DMS53 treated with DMSO at 0.1 percent for 48 hours (cell line): ENCODE measurements around the gene COMMD1.
"Not testable (repeated sequence)": the region's sequence is repeated elsewhere in the genome, so short reads cannot be mapped to it uniquely, and the experiment has no call there.

ENCODE experiments used
- DNase-seq: peaks from one replicate; lab custom pipeline; 2025; ENCODE audit not compliant: unreplicated experiment; lab: John Stamatoyannopoulos, UW

Gene COMMD1

DNA sequence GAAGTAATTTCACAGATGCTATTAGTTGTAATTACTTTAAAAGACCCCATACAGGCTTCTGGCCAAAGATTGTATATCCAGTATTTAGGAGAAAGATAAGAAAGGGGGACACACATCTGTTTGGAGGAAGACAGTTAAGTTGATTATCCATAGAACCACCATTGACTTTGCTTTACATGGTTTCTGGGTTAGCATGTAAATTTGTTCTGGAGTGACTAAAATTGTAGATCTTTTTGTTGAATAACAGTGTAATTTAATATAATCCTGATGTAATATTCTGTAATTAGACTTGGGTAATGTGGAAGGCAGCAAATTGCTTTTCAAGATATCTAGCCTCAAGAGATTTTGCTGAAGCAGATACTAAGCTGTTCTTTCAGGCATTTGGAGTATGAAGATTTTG, 17.2 kb downstream of the COMMD1 start:
- DNase-seq: no peak

DNA sequence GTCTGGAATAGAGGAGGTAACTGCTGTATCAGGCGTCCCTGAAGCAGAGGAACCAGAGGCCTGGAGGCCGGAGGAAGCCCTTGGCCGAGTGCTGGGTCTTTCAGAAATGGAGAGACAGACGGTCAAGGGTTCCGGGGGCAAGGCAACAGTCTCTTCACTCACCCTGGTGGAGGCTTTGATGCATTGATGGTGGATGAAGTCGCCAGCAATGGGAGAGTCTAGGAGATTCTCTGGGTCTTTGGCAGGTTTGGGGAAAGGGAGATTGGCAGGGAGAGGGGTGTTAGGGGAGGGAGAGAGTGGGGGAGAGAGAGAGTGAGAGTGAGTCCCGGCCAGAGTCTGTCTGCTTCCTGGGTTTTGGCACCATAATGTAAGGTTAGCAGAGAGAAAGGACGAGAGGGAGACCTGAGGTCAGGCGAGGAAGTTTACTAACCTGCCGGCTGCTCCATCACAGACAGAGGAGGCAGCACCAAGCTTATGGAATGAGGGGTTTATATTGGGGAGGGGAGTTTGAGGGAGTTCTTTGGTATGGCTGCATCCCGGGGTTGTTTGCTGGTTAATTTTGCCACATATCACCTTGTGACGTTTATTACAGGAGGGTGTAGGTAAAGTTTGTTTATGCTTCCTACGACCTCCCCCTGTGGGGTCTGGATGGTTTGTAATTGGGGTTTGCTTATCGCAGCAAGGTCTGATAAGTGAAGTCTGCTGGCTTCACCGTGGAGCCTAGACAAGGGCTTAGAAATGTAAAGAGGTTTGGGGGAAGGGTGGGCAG, 19.6 kb downstream of the COMMD1 start:
- no peak for DNase-seq

DNA sequence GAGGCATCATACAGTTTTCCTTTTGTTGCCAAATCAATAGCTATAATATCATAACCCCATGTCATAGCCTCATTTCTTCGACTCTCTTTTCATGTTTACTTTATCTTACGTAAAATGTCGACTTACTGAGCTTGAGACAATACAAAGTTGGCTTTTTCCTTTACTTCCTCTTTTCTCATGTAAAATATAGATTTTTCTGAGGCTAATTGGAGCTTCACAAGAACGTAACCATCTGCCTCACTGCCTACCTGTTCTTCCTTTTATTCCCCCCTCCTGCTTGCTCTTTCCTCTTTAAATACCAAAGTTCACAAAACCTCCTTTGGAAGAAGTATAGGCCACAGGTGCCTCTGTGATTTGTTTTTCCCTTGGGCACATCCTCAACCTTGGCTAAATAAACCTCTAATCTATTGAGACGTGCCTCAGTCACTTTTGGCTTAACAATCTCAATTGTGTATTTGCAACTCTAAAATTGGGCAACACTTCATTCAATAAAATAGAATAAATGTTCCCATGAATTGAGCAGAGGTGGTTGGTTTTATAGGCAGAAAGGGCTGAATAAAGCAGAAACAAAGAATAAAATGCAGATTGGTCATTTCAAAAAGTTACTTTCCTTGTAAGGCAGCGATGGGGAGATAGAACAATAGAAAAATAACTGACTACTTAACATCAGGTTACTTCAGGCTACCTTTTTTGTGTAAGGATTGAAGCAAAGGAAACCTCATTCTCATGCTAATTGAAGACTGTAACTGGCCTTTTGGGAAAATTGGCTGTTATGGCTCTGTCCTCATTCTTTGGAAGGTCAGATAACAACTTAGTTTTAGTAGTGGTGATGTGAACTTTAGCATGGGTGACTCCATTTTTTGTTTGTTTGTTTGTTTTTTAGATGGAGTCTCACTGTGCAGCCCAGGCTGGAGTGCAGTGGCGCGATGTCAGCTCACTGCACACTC, 21.3 kb downstream of the COMMD1 start:
- DNase-seq: no peak

DNA sequence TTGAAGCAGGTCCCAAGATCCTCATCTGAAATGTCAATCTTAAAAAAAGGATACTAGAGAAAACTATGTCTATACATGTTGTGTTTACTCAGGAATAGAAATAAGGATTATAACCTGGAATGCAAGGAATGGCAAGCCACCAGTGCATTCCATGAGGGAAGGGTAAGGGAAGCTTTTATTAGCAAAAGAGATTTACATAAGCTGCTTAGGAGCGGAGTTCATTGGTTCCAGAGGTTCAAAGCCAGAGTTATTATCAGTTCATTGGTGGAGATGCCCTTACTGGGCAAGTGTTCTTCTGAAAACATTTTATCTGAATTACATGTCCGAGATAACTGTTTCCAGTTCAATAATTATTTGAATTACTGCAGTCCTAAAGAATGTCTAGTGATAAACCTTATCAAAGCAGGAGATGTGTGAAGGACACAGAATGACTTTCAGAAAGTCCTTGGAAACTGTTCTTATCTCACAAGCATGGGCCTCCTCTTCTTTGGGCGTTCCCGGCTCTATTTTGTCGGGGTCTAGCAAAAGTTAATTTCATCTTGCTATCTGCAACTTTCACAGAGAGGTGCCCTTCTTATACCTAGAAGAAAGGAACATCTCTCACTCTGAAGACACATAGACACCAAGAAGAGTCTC, 23.5 kb downstream of the COMMD1 start:
- DNase-seq: no peak

DNA sequence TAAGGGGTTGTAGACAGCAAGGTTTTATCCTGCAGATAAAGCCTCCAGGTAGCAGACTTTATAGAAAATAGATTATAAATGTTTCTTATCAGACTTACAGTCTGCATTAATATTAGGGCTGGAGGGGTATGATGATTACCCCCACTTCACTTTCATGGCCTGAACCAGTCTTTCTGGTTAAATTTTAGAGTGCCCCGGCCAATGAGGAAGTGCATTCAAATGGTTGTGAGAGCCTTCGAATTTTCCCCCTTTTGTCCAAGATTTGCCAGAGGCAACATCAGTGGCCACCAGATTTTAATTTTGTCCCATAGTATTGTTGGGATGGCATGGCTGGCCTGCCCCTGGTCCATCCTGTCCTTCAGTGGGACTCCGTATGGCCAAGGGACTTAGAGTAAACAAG, 31.6 kb downstream of the COMMD1 start:
- DNase-seq: no peak

DNA sequence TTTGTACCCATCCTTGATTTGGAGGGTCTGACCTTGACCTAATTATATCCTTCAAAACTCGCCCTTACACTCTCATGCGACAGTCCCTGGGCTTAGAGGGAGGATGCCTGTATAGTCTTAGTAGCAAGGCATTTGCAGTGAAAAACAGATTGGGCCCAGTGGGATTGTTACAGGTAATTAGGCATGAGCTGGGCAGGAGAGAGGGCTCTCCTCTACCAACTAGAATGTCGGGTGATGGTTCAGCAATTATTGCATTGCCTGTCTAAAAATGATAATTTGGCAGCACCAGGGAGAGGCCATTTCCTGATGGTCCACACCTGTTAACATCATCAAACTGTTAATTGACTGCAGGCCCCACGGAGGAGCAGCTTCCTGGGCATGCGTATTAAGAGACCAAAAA, 32.4 kb downstream of the COMMD1 start:
- DNase-seq: no peak

DNA sequence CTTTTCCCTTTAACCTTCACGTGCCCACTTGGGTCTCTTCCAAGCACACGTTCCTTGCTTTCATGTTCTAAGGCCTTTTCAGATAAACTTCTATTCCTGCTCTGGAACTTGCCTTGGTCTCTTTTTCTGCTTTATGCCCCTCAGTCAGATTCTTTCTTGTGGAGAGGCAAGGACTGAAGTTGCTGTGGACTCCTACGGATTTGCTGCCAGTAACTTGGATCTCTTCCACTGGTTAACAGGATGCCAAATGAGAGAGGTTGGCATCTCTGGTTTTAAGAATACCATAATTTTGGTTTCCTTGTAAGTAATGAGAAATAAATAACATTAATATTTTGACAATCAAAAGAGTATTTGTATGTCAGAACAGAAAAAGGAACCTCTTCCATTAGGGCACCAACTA, 33.0 kb downstream of the COMMD1 start:
- DNase-seq: no peak

DNA sequence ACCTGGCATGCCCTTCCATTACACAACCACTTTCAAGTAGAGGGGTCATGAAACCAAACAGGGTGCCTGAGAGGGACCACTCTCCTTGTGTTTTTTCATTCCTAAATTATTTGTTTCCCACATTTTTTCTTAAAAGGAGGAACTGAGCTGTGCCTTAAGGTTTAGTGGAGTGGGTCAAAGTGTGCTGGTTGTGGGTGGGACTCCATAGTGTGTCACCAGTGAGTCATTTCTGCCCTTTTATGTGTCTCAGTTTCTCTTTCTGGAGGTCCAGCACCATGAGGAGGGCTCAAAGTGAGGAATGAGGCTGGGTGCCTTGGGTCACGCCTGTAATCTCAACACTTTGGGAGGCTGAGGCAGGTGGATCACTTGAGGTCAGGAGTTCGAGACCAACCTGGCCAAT, 37.8 kb downstream of the COMMD1 start:
- no peak for DNase-seq

DNA sequence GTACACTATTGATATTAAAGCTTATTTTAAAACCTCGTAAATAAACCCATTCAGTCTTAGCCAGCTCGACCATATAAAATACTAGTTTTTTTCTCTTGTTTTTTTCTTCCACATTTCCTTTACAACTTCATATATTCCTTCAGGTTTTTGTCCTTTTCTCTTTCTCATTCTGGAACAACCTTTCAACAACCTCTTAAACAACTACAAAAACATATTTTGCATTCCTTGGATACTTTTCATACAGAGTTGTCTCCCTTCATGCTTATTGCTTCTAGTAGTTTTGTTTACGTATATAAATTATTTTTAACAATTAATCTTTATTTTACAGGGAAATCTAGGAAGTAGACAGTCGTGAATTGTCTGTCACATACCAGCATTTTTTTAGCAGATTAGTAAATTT, 41.2 kb downstream of the COMMD1 start:
- no peak for DNase-seq

DNA sequence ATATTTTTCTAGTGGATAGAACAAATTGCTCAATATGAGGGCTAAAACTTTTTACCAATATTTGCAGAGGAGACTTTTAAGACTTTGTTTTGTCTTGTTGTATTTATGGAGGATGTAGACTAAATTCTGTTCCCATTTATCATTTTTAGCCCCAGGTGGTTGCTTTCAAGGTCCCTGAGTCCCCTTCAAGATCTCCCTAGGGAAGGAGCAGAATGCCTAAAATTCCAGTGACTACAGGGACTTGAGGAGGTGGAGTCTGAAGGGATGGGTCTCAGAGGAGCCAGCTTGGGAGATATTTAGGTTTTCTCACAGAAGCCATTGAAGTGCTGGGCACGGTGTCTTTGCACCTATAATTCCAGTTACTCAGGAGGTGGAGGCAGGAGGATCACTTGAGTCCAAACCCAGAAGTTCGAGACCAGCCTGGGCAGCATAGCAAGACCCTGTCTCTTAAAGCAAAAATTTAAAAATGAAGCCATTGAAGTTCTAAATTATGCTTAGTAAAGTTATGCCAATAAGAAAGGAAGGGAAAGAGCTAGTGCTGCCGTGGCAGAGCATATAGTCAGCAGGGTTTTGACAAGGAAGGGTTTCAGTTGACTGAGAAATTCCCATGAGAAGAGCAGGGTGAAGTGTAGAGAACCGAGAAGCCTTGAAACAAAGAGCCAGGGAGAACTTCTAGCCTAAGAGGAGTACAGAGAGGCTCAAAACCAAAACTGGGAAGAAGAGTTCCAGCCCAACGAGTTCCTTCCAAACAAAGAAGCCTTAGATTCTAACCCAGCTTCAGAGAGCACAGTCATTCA, 43.4 kb downstream of the COMMD1 start:
- no peak for DNase-seq

DNA sequence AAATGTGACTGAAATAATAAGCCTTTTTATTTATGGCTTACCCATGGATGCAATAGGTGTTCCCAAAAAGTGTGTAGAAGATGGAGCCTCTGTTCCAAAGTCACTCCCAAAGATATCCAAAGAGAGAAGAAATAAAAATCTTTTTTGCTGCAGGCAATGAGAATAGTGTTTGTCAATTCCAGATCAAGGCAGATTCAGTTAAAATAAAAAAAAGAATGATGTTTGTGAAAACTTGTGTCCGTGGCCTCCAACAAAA, 43.9 kb downstream of the COMMD1 start:
- no peak for DNase-seq

DNA sequence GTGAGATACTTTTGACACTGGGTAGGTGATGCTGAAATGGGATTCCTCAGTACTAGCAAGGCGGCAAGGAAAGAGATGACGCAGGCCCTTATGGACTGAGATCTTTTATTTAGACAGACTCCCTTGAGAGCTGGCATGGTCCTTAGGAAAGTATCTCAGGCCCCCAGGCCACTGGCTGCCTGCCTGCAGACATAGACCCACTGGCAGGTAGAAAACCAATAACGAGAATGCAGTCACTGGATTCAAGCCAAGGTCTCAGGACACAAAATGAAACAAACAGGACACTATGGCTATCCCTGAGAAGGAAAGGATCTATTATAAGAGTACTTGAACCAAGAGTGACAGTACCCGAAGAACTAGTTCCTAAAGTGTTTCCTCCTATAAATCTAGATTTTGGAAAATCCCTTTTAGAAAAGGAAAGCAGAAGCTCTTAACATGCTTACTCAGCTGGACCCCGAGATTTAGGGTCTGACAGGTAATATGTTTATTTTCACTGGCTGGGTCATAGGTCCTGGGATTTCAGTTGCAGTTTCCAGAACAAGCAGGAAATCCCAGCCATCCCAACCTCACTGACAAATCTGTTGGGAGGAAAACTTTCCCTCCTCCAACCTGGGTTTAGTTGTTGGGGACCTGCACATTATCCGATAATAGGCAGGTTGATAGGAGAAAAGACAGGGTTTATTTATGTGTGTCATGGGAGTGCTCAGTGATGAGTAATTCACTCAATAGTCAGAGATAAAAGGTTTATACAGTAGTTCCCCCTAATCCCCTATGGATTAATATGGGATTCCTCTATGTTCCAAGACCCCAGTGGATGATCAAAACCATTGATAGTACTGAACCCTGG, 44.5 kb downstream of the COMMD1 start:
- DNase-seq: no peak

DNA sequence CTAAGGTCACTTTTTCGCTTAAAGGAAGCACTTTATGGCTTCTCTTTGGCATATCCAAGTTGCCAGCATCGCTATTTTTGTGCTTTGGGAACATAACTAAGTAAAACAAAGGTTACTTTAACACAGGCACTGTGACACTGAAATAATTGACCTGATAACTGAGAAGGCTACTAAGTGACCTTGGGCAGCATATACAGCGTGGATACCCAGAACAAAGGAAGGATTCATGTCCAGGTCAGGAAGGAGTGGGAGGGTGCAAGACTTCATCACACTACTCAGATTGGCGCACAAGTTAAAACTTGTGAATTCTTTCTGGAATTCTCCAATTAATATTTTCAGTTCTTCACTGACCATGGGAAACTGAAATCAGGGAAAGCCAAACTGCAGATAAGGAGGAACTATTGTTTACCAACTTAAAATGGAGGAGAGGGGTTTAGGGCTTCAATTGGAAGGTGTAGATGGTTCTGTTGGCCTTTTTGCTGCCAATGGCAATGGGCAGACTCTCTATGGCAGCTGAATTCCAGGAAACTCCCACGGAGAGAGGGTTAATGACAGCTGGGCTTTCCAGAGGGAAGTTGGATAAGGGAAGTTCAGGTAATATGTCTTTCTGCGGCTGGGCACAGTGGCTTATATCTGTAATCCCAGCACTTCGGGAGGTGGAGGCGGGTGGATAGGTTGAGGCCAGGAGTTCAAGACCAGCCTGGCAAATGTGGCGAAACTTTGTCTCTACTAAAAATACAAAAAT, 45.3 kb downstream of the COMMD1 start:
- DNase-seq: no peak

DNA sequence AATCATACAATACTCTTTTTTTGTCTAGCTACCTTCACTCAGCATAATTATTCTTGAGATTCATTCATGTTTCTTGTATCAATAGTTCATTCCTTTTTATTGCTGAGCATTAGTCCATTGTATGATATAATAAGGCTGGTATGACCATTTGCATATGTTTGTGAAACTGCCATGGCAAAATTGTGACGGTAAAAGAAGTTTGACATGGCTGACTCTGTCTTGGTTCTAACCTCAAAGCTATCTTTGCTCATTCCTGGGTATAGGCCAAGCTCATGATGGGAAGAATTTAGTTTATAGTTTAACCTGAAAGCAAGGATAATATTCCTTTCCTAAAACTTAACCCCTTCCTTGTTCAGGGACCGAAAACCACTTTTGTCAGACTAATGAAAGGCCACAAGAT, 46.4 kb downstream of the COMMD1 start:
- DNase-seq: no peak

DNA sequence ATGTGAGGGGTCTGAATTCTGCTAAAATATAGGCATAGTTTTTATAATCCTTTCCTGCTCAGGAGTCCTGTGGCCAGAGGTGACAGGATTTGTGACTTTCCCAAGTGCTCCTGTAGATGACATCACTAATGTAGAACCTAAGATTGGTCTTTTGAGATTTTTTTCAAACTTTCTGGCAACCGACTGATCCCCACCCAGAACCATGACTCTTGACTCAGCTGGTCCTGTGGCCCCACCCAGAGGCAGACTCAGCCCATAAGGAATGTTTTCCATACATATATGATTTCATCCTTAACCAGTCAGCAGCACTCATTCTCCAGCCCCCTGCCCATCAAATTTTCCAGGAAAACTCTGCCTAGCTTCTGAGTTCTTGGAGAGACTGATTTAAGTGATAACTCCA, 46.8 kb downstream of the COMMD1 start:
- no peak for DNase-seq

DNA sequence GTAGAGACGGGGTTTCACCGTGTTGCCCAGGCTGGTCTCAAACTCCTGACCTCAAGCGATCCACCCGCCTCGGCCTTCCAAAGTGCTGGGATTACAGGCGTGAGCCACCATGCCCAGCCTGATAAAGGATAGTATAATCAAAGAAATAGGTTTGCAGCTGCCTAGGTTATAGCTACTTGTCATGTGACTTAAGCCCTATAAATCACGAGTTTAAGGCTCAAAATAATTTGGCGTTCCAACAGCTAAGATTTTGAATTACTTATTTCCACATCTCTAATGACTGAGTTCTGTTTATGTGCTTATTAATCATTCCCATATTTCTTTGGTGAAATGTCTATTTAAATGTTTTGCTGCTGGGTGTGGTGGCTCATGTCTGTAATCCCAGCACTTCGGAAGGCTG, 49.4 kb downstream of the COMMD1 start:
- DNase-seq: not testable (repeated sequence)

DNA sequence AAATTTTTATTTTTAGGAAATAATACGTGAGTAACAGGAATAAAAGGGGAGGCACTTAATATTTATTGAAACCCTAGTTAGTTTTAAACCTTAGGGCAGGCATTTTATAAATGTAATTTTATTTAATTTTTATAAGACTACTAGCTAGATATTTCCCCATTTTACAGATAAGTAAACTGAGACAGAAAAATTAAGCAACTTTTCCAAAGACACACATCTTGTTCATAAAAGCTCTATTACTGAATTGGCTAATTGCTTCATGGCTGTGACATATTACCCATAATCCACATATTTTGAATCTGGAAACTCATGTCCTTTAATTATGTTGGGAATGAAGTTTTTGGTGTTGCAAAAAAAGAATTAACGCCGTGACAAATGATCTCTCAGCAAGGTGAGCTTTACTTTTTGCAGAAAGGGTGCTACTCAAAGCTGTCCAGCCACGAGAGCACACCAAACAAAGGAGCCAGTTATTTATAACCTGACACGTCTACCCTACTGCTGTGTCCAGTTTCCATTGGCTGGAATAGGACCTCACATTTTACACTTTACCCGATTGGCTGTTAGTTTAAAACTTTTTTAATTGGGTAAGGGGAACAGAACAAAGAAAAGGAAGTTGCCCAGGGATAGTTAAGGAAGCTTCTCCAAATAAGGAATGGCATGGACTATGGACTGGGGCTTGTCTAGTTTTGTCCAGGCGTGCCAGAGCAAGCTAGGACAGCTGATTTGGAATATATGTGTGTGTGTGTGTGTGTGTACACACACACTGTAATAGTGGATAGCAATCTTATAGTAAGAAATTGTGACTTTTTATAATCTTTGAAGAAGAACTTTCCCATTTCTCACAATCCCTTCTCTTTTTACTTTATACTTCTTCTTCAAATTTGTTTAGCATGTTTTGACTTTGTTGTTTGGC, 54.2 kb downstream of the COMMD1 start:
- no peak for DNase-seq

DNA sequence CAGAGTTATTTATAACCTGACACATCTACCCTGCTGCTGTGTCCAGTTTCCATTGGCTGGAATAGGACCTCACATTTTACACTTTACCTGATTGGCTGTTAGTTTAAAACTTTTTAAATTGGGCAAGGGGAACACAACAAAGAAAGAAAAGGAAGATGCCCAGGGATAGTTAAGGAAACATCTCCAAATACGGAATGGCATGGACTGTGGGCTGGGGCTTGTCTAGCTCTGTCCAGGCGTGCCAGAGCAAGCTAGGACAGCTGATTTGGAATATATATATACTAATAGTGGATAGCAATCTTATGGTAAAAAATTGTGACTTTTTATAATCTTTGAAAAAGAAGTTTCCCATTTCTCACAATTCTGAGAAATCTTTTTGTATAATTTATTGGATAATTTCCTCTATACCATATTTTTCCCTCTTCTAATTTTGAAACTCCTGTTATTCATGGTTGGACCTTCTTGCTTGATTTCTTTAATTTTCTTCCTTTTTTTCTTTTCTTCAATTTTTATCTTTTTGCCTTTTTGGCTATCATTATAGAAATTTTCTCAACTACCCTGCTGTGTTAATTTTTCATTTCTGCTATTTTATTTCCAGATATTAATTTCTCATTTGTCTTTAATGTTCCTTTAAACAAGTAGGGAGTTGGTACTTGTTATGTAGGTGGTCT, 55.9 kb downstream of the COMMD1 start:
- DNase-seq: no peak
